ENCODE measurements around the gene EPHA3. TPM values are rescaled to one million over a fixed set of nuclear protein-coding genes. Genes with fewer than 3 reads are reported as not detected.

The EPHA3 gene
- total and polyA plus RNA-seq, 10 of the 15 experiments (the other 5 are each of a cell fraction or from before 2014, with no cell fraction given), result 0.03 to 39.0 (median 0.07) TPM; not detected in 4

- ChIA-PET POLR2A (no interaction called here), RAD21 (ENCODE audit: unreplicated experiment) (no interaction called here), CTCF (no interaction called here), SMC1A (ENCODE audit: uncharacterized antibody, unreplicated experiment) (no interaction called here)
- no peaks in the 10 kb centered on the region for H3K79me2 ChIP-seq (ENCODE audit: control insufficient read depth, insufficient read depth, low read length)
- TF ChIP-seq SUZ12 (IDR thresholded peaks at IDR 0.05; ENCODE audit: unreplicated experiment) (no peak), ASH2L (IDR thresholded peaks at IDR 0.05; ENCODE audit: borderline replicate concordance, low read depth) (no peak), SIN3A (IDR thresholded peaks at IDR 0.05; ENCODE audit: low read depth, low read length) (no peak), CHD2 (IDR thresholded peaks at IDR 0.05; ENCODE audit: borderline replicate concordance, low read depth, low read length) (no peak), SPI1 (IDR thresholded peaks at IDR 0.05; ENCODE audit: borderline replicate concordance, insufficient read depth, low read depth, low read length) (no peak), ZZZ3 (IDR thresholded peaks at IDR 0.05; ENCODE audit: control insufficient read depth, insufficient read length, low read depth) (no peak), EZH2 (IDR thresholded peaks at IDR 0.05; ENCODE audit: borderline replicate concordance, control insufficient read depth, low read depth, low read length) (no peak), SKIL (IDR thresholded peaks at IDR 0.05; ENCODE audit: low read depth, poor library complexity, severe bottlenecking) (no peak), HCFC1 (IDR thresholded peaks at IDR 0.05; ENCODE audit: low read length) (no peak), ZSCAN29 (IDR thresholded peaks at IDR 0.05) (no peak), SREBF2 (IDR thresholded peaks at IDR 0.05; ENCODE audit: low read length) (no peak), KDM1A (IDR thresholded peaks at IDR 0.05; ENCODE audit: borderline replicate concordance) (no peak), FOS (IDR thresholded peaks at IDR 0.05; ENCODE audit: borderline replicate concordance, extremely low read depth, insufficient read length) (no peak), MLLT1 (IDR thresholded peaks at IDR 0.05) (no peak), IKZF2 (IDR thresholded peaks at IDR 0.05) (no peak), EP300 (IDR thresholded peaks at IDR 0.05; ENCODE audit: borderline replicate concordance in 1 of 2, control insufficient read depth in 1 of 2, low read depth in 2 of 2, low read length in 2 of 2) (no peak), SUPT20H (IDR thresholded peaks at IDR 0.05; ENCODE audit: borderline replicate concordance, control insufficient read depth, low read depth, low read length) (no peak)
- no peaks in the 10 kb centered on the region for H3K36me3 ChIP-seq (ENCODE audit: control insufficient read depth in 2 of 2, insufficient read depth in 2 of 2, low read length in 1 of 2)
- no peaks in the 10 kb centered on the region for H4K20me1 ChIP-seq (ENCODE audit: control insufficient read depth, insufficient read depth)
- no peak overlapping the region for H3K4me2 ChIP-seq (ENCODE audit: control insufficient read depth, insufficient read depth)
- no TSS peak for BruUV-seq (replicated peaks)
- no peaks in the 10 kb centered on the region for H3K27me3 ChIP-seq (replicated peaks in 1 of 2; ENCODE audit: control insufficient read depth in 2 of 2, insufficient read depth in 2 of 2, low read length in 1 of 2)
- H3K9me3 ChIP-seq (replicated peaks; ENCODE audit: control insufficient read depth, insufficient read depth, low read length), result no peaks in the 10 kb centered on the region
- no peak overlapping the region for H3K4me3 ChIP-seq
- H3K9ac ChIP-seq (ENCODE audit: control insufficient read depth, insufficient read depth, low read length), result no peak overlapping the region
- ATAC-seq (no peak), FAIRE-seq (no peak), DNase-seq (ENCODE audit: low read depth, low spot score) (no peak)
- no peak overlapping the region for H2AFZ ChIP-seq (ENCODE audit: control insufficient read depth, low read depth, low read length)
- in situ Hi-C loops (cut with MboI) (no loop called here), intact Hi-C loops (cut with micrococcal nuclease; ENCODE audit: unreplicated experiment) (no loop called here)
- H3K4me1 ChIP-seq (ENCODE audit: control insufficient read depth, insufficient read depth, low read length), result no peaks in the 10 kb centered on the region
- no peak overlapping the region for H3K27ac ChIP-seq (ENCODE audit: control insufficient read depth, insufficient read depth)
- WGBS (ENCODE audit: insufficient coverage, insufficient replicate concordance, low lambda C conversion rate, missing lambda C conversion rate), result 29% methylated on average over 4 of the region's 4 CpGs
Measured at GRCh38 chr3:89252016-89252415, 144.6 kb downstream of the EPHA3 start.

Measured in GM12878 (cell line).